HCT116 (cell line): ENCODE measurements around the gene ZNF398. TPM values are rescaled to one million over a fixed set of nuclear protein-coding genes. Genes with fewer than 3 reads are reported as not detected.

Experiments
- ATAC-seq: fragments of 200-7000 bp; cut with Tn5 transposase; 2 replicates; pipeline ENCODE4 v1.9.1; 2020; ENCODE audit warnings: mild to moderate bottlenecking, moderate library complexity
- BruUV-seq: library from RNA; stranded (reverse); fragments of 400-500 nt; replicated peaks from 2 replicates; lab custom pipeline; 2021; lab: Mats Ljungman, UMichigan
- CTCF ChIA-PET: fragments of 300-600 bp; sonication (Branson Sonifier 250); formaldehyde crosslinking; loops from one replicate; lab custom pipeline; 2021; ENCODE audit warnings: antibody characterized with exemption; lab: Charles Lee
- POLR2A ChIA-PET: fragments of 300-600, 350-600 bp; sonication (Branson Sonifier 250); formaldehyde crosslinking; loops from one replicate; lab custom pipeline; 2021; ENCODE audit warnings: antibody characterized with exemption; lab: Charles Lee
- RAD21 ChIA-PET, 2 experiments: fragments of 300-600 bp; sonication (Branson Sonifier 250); formaldehyde crosslinking; loops; one replicate each; lab custom pipeline; 2023; ENCODE audit warnings: low total read pairs in 2 of 2; ENCODE audit not compliant: uncharacterized antibody in 2 of 2, unreplicated experiment in 2 of 2, low non-redundant PET in 1 of 2; lab: Charles Lee
- DNase-seq: peaks from one replicate; pipeline ENCODE4 v3.0.0-alpha.2; 2010; ENCODE audit warnings: low read depth, low spot score
- H2AFZ ChIP-seq: fragments of 200-600 bp; shearing (Covaris generic), sonication (generic); 2 replicates; pipeline ENCODE4 v1.6.1; 2017; ENCODE audit warnings: low read depth, mixed run types, mixed read lengths, antibody characterized with exemption, low read length; ENCODE audit not compliant: poor library complexity, severe bottlenecking
- H3K27ac ChIP-seq: 2 replicates; pipeline ENCODE4 v1.5.1; 2012; ENCODE audit warnings: low read depth, low read length
- H3K27me3 ChIP-seq: fragments of 200-600 bp; sonication (generic); 2 replicates; pipeline ENCODE4 v1.6.1; 2016; ENCODE audit warnings: mixed run types, low read length, mixed read lengths; ENCODE audit not compliant: insufficient read depth
- H3K36me3 ChIP-seq, 2 experiments: fragments of 200-500 bp in 1 of 2; fragments of 200-600 bp in 1 of 2; sonication (Bioruptor generic) in 1 of 2; sonication (generic) in 1 of 2; 2 replicates each; pipeline versions ENCODE4 v1.5.1 to v1.6.1; 2014 to 2016; ENCODE audit warnings: low read length in 2 of 2, inconsistent platforms in 1 of 2, mixed read lengths in 1 of 2, mixed run types in 1 of 2; ENCODE audit not compliant: insufficient read depth in 2 of 2, control insufficient read depth in 1 of 2
- H3K4me1 ChIP-seq, 2 experiments: fragments of 200-600 bp in 1 of 2; sonication (generic) in 1 of 2; 2 replicates each; pipeline versions ENCODE4 v1.5.1 to v1.6.1; 2012 to 2017; ENCODE audit warnings: low read length in 2 of 2, inconsistent platforms in 1 of 2, mild to moderate bottlenecking in 1 of 2, mixed read lengths in 1 of 2, mixed run types in 1 of 2, moderate library complexity in 1 of 2; ENCODE audit not compliant: insufficient read depth in 2 of 2, control insufficient read depth in 1 of 2
- H3K4me2 ChIP-seq: fragments of 200-600 bp; sonication (generic); 2 replicates; pipeline ENCODE4 v1.6.1; 2017; ENCODE audit warnings: mixed run types, low read length, mixed read lengths
- H3K4me3 ChIP-seq, 2 experiments: fragments of 200-600 bp in 1 of 2; sonication (generic) in 1 of 2; replicated peaks in 1 of 2; 2 replicates each; pipeline ENCODE4 v1.5.1; 2011 to 2016; ENCODE audit warnings: low read length in 2 of 2, control low read depth in 1 of 2, low read depth in 1 of 2, mild to moderate bottlenecking in 1 of 2, mixed read lengths in 1 of 2, mixed run types in 1 of 2
- H3K79me2 ChIP-seq: fragments of 200-600 bp; sonication (generic); 2 replicates; pipeline ENCODE4 v1.6.1; 2017; ENCODE audit warnings: mild to moderate bottlenecking, mixed run types, low read length, moderate library complexity, mixed read lengths; ENCODE audit not compliant: insufficient read depth
- H3K9ac ChIP-seq: fragments of 200-600 bp; sonication (generic); 2 replicates; pipeline ENCODE4 v1.6.1; 2016; ENCODE audit warnings: low read length, mixed read lengths
- H3K9me2 ChIP-seq: fragments of 200-600 bp; sonication (generic), shearing (Covaris generic); 2 replicates; pipeline ENCODE4 v1.6.1; 2017; ENCODE audit warnings: mixed run types, mild to moderate bottlenecking, moderate library complexity; ENCODE audit not compliant: insufficient read depth
- H3K9me3 ChIP-seq, 2 experiments: fragments of 200-500 bp in 1 of 2; fragments of 200-600 bp in 1 of 2; sonication (Bioruptor generic) in 1 of 2; sonication (generic) in 1 of 2; 2 replicates each; pipeline ENCODE4 v1.6.1; 2014 to 2017; ENCODE audit warnings: low read length in 2 of 2, mixed read lengths in 2 of 2, inconsistent platforms in 1 of 2, low read depth in 1 of 2, mild to moderate bottlenecking in 1 of 2, mixed run types in 1 of 2, moderate library complexity in 1 of 2; ENCODE audit not compliant: control insufficient read depth in 1 of 2, insufficient read depth in 1 of 2
- H4K20me1 ChIP-seq: fragments of 200-600 bp; sonication (generic), shearing (Covaris generic); 2 replicates; pipeline ENCODE4 v1.6.1; 2017; ENCODE audit warnings: mixed run types, mild to moderate bottlenecking, moderate library complexity; ENCODE audit not compliant: insufficient read depth
- ATF3 ChIP-seq: IDR thresholded peaks from 2 replicates; pipeline ENCODE4 v1.6.1; 2012
- CBX3 ChIP-seq: IDR thresholded peaks from 2 replicates; pipeline ENCODE4 v1.6.1; 2012; ENCODE audit warnings: low read depth
- CEBPB ChIP-seq: IDR thresholded peaks from 2 replicates; pipeline ENCODE4 v1.6.1; 2012; ENCODE audit warnings: low read depth
- CTCF ChIP-seq, 3 experiments: fragments of 200-600 bp in 1 of 3; sonication (generic) in 1 of 3; IDR thresholded peaks in 2 of 3; conservative IDR thresholded peaks in 1 of 3; 2 replicates each; pipeline ENCODE4 v1.5.1; 2012 to 2017; ENCODE audit warnings: low read depth in 2 of 3, low read length in 2 of 3, antibody characterized with exemption in 1 of 3, borderline replicate concordance in 1 of 3, control low read depth in 1 of 3, mild to moderate bottlenecking in 1 of 3, mixed read lengths in 1 of 3, mixed run types in 1 of 3, moderate library complexity in 1 of 3; ENCODE audit not compliant: insufficient read depth in 1 of 3
- ELF1 ChIP-seq: IDR thresholded peaks from 2 replicates; pipeline ENCODE4 v1.6.1; 2012; ENCODE audit warnings: low read depth, borderline replicate concordance
- EZH2 ChIP-seq: fragments of 200-600 bp; sonication (generic); IDR thresholded peaks from 2 replicates; pipeline ENCODE4 v1.6.1; 2017; ENCODE audit warnings: antibody characterized with exemption, mixed run types
- EZH2phosphoT487 ChIP-seq: fragments of 200-600 bp; IDR thresholded peaks from 2 replicates; pipeline ENCODE4 v1.6.1; 2018; ENCODE audit warnings: antibody characterized with exemption, borderline replicate concordance
- MAX ChIP-seq: IDR thresholded peaks from 2 replicates; pipeline ENCODE4 v1.6.1; 2012
- POLR2A ChIP-seq: IDR thresholded peaks from 2 replicates; pipeline ENCODE4 v1.7.0; 2011; ENCODE audit warnings: borderline replicate concordance; ENCODE audit not compliant: insufficient read depth, insufficient read length; ENCODE audit errors: extremely low read depth
- POLR2AphosphoS5 ChIP-seq: IDR thresholded peaks from 2 replicates; pipeline ENCODE4 v1.6.1; 2011; ENCODE audit warnings: mild to moderate bottlenecking, low read depth, low read length, moderate library complexity
- SIN3A ChIP-seq: IDR thresholded peaks from 2 replicates; pipeline ENCODE4 v1.6.1; 2012; ENCODE audit warnings: low read depth
- SP1 ChIP-seq: IDR thresholded peaks from 2 replicates; pipeline ENCODE4 v1.6.1; 2012; ENCODE audit warnings: low read depth
- SRF ChIP-seq: IDR thresholded peaks from 2 replicates; pipeline ENCODE4 v1.6.1; 2012; ENCODE audit warnings: low read depth
- YY1 ChIP-seq: IDR thresholded peaks from 2 replicates; pipeline ENCODE4 v1.6.1; 2011; ENCODE audit warnings: low read length, low read depth, moderate library complexity, mild to moderate bottlenecking; ENCODE audit not compliant: insufficient replicate concordance; ENCODE audit errors: extremely low read depth
- ZFX ChIP-seq: fragments of 450-650 bp; IDR thresholded peaks from 2 replicates; pipeline ENCODE4 v1.6.1; 2017
- ZNF274 ChIP-seq: fragments of 200-500 bp; sonication (Bioruptor generic); IDR thresholded peaks from 2 replicates; pipeline ENCODE4 v1.6.1; 2014; ENCODE audit warnings: mild to moderate bottlenecking, low read depth, low read length, inconsistent platforms
- intact Hi-C: fragments of 100-400 bp; cut with micrococcal nuclease; formaldehyde crosslinking; loops from 2 replicates; pipeline ENCODE4 v1.10.0; 2022
- total RNA-seq: library from RNA; stranded (reverse); gene quantifications from one replicate; pipeline ENCODE4 v1.2.1, GENCODE V29; 2021; ENCODE audit not compliant: unreplicated experiment

The ZNF398 gene
- total RNA-seq, 1 experiment from 2014 or later: 14.1 TPM

- intact Hi-C loops: no loop called here
- DNase-seq: no peak
- TF ChIP-seq CEBPB: no peak
- TF ChIP-seq POLR2AphosphoS5: no peak
- no peak for TF ChIP-seq CTCF (IDR thresholded peaks at IDR 0.05 in 2 of 3, conservative IDR thresholded peaks at IDR 0.05 in 1 of 3; ENCODE audit: borderline replicate concordance in 1 of 3, insufficient read depth in 1 of 3, low read depth in 2 of 3, low read length in 2 of 3)
- TF ChIP-seq SRF: no peak
- TF ChIP-seq SP1: no peak
- no peak for TF ChIP-seq EZH2phosphoT487
- TF ChIP-seq EZH2: no peak
- TF ChIP-seq MAX: no peak
- TF ChIP-seq YY1: no peak
- no peak for TF ChIP-seq CBX3
- no peak for TF ChIP-seq ELF1
- no peak for TF ChIP-seq ATF3
- TF ChIP-seq POLR2A: no peak
- no peak for TF ChIP-seq ZNF274
- TF ChIP-seq SIN3A: no peak
- no peak for TF ChIP-seq ZFX
- TF ChIP-seq, all 23 proteins: peak for 0
- RAD21 ChIA-PET: no interaction called here
- H3K36me3 ChIP-seq: no peaks in the 10 kb centered on the region
- no peaks in the 10 kb centered on the region for H4K20me1 ChIP-seq
- no peak for ATAC-seq
- no peaks in the 10 kb centered on the region for H3K9me2 ChIP-seq
- CTCF ChIA-PET: no interaction called here
- no peaks in the 10 kb centered on the region for H3K27me3 ChIP-seq
- no peak overlapping the region for H2AFZ ChIP-seq
- no TSS peak for BruUV-seq
- no peak overlapping the region for H3K27ac ChIP-seq
- H3K4me2 ChIP-seq: no peak overlapping the region
- no peaks in the 10 kb centered on the region for H3K4me1 ChIP-seq
- H3K9me3 ChIP-seq: no peaks in the 10 kb centered on the region
- H3K4me3 ChIP-seq: no peak overlapping the region
- POLR2A ChIA-PET: no interaction called here
- no peak overlapping the region for H3K9ac ChIP-seq
- no peaks in the 10 kb centered on the region for H3K79me2 ChIP-seq
Measured at GRCh38 chr7:149188637-149189259, 41.5 kb downstream of the ZNF398 start.
